PFSK-1 (cell line): ENCODE data around the gene GPC6.

ENCODE experiments used
- POLR2AphosphoS5 ChIP-seq: IDR thresholded peaks from 2 replicates; pipeline ENCODE4 v1.6.1; 2012; ENCODE audit warnings: low read depth, mild to moderate bottlenecking, control low read depth, low read length, moderate library complexity
- SIN3A ChIP-seq: IDR thresholded peaks from 2 replicates; pipeline ENCODE4 v1.6.1; 2012; ENCODE audit warnings: mild to moderate bottlenecking, low read length, moderate library complexity, borderline replicate concordance; ENCODE audit not compliant: insufficient read depth
- TAF1 ChIP-seq: IDR thresholded peaks from 2 replicates; pipeline ENCODE4 v1.6.1; 2012; ENCODE audit warnings: low read length, control low read depth, borderline replicate concordance; ENCODE audit not compliant: insufficient read depth
- TF ChIP-seq, protein P1 (sequence below), 2 experiments: IDR thresholded peaks; 2 replicates each; pipeline versions ENCODE4 v1.6.1 to v1.8.0; 2011 to 2012; ENCODE audit warnings: low read depth in 2 of 2, low read length in 2 of 2, control low read depth in 1 of 2, inconsistent platforms in 1 of 2, mild to moderate bottlenecking in 1 of 2, moderate library complexity in 1 of 2; ENCODE audit not compliant: insufficient read depth in 1 of 2

DNA sequence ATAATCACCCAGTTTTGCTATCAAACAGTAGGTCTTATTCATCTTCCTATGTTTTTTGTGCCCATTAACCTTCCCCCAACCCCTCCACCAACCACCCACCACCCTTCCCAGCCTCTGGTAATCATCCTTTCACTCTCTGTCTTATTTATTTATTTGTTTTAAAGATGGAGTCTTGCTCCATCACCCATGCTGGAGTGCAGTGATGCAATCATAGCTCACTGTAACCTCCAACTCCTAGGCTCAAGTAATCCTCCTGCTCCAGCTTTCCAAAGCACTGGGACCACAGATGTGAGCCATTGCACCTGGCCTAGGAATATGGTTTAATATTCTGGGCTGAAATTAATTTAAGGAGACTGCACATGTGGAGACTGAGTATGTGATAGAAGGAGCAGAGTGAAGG lies 527.0 kb downstream of the GPC6 start:
- TF ChIP-seq POLR2AphosphoS5 (no peak), SIN3A (no peak), TAF1 (no peak)
- TF ChIP-seq, protein P1, sequence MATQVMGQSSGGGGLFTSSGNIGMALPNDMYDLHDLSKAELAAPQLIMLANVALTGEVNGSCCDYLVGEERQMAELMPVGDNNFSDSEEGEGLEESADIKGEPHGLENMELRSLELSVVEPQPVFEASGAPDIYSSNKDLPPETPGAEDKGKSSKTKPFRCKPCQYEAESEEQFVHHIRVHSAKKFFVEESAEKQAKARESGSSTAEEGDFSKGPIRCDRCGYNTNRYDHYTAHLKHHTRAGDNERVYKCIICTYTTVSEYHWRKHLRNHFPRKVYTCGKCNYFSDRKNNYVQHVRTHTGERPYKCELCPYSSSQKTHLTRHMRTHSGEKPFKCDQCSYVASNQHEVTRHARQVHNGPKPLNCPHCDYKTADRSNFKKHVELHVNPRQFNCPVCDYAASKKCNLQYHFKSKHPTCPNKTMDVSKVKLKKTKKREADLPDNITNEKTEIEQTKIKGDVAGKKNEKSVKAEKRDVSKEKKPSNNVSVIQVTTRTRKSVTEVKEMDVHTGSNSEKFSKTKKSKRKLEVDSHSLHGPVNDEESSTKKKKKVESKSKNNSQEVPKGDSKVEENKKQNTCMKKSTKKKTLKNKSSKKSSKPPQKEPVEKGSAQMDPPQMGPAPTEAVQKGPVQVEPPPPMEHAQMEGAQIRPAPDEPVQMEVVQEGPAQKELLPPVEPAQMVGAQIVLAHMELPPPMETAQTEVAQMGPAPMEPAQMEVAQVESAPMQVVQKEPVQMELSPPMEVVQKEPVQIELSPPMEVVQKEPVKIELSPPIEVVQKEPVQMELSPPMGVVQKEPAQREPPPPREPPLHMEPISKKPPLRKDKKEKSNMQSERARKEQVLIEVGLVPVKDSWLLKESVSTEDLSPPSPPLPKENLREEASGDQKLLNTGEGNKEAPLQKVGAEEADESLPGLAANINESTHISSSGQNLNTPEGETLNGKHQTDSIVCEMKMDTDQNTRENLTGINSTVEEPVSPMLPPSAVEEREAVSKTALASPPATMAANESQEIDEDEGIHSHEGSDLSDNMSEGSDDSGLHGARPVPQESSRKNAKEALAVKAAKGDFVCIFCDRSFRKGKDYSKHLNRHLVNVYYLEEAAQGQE (IDR thresholded peaks at IDR 0.05; ENCODE audit: insufficient read depth in 1 of 2, low read depth in 2 of 2, low read length in 2 of 2), result no peak
